GM21381 (cell line): ENCODE measurements around the gene INTS13.
"Not testable (repeated sequence)": the region's sequence is repeated elsewhere in the genome, so short reads cannot be mapped to it uniquely, and the experiment has no call there.

ENCODE experiments used
- ATAC-seq: cut with Tn5 transposase; IDR thresholded peaks from one replicate; pipeline ENCODE4 v1.9.1; 2021; ENCODE audit warnings: mild to moderate bottlenecking, moderate library complexity; ENCODE audit not compliant: unreplicated experiment

INTS13 gene, protein sequence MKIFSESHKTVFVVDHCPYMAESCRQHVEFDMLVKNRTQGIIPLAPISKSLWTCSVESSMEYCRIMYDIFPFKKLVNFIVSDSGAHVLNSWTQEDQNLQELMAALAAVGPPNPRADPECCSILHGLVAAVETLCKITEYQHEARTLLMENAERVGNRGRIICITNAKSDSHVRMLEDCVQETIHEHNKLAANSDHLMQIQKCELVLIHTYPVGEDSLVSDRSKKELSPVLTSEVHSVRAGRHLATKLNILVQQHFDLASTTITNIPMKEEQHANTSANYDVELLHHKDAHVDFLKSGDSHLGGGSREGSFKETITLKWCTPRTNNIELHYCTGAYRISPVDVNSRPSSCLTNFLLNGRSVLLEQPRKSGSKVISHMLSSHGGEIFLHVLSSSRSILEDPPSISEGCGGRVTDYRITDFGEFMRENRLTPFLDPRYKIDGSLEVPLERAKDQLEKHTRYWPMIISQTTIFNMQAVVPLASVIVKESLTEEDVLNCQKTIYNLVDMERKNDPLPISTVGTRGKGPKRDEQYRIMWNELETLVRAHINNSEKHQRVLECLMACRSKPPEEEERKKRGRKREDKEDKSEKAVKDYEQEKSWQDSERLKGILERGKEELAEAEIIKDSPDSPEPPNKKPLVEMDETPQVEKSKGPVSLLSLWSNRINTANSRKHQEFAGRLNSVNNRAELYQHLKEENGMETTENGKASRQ

DNA sequence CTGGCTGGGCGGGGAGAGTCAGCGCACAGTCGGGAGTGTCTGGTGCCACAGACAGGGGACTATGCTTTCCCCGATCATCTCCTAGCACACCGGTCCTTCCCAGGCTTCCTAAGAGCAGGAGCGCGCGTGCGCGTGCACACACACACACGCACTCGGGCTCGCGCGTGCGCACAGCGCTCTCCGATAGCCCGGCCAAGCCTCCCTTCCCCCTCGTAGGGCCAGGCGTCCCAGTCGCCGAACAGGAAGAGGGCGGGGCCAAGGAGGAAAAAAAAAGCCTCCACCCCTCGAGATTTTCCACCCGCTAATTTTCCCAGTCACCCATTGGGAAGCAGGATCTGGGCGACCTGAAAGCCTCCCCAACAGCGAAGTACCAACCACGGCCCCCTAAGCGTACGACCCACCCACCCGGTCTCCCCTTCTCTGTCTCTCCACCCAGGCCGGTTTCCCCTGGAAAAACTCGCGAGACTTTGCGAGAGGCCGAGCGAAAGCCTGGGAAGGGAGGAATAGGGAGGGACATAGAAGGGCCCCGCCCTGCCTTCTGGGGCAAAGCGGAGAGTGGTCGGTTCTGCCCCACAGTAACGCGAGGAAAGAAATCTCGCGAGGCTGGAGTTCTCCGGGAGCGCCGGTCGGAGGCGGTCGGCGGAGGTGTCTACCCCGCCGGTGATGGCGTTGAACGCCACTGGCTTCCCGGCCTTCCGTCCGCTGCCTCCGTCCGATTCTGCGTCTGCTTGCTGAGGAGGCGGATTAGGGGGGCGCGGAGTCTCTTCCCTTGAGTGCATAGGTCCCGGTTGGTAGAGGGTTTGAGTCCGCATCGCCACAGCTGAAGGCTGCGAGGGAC, at the start of gene INTS13, which contains the start of gene FGFR1OP2:
INTS13 (minus strand) TSS at position 119 of the 838 bp plus-strand sequence. CDS start 1,178 bp downstream, outside the sequence.
FGFR1OP2 (plus strand) TSS at position 608 of the 838 bp plus-strand sequence. CDS start 15,689 bp downstream, outside the sequence.
- ATAC-seq = peak; percentile 84

DNA sequence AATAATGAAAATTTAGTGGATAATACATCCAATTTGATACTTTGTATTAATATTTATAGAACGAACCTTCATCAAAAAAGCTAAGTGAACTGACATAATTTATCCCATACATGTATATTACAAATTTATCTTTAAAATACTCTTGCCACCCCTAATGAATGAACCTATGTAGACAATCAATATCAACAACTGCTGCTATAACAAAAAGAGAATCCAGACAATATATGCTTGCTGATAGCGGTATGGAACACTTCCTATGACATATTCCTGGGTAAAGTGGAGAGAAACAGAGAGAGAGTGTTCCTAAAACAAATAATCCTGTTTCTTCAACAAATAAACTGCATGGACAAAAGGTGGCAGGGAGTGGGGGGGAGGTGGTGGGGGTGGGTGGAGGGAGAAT, 45.1 kb upstream of the INTS13 start:
- ATAC-seq = no peak

DNA sequence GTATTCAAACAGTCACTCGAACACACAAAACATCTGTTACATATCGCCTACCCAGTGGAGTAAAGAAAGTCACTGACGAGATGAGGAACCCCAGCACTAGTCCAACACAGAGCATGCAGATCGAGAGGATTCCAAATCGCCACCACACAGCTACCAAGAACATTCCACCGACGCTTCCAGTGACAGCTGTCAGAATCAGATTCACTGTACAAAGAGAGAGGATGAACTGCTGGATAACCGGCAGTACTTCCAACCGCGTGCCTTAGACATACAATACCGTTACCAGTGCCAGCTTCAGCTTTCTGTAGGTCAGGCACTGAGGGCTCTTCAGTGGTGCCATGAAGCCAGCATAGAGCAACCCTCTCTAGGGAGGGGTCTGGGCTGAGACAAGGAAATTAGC, 42.0 kb upstream of the INTS13 start:
- no peak for ATAC-seq

DNA sequence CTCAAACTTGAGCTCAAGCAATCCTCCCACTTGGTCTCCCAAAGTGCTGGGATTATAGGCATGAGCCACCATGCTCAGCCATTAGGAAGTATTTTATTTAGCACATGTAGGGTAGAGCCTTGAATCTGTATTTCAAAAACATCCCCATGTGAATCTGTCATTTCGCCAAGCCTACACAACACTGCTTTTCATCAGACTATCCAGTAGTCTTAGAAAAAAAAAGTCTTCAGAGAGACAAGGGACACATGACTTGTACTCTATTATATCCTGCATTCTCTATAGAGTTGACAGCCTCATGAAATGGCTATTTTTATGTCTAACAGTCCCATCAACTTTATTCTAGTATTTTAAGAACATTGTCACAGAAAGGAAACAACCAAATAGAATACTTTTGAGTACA, 41.0 kb upstream of the INTS13 start:
- ATAC-seq = no peak

DNA sequence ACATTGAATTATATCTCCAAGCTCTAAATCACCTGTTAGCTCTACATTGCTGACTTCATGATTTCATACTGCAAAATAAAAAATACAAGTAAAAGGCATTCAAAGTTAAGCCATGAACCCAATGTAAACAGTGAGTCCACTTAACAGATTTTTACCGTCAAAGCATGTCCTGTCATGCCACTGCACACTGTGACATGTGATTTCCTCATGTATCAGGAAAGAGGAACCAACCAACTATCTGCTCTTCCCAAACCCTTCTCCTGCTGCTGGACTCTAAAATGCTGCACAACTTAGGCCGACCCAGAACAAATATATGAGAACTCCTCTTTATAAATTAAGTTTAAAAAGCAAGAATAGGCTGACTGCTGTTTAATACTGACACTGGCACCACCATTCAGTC, 38.9 kb upstream of the INTS13 start:
- ATAC-seq = no peak

DNA sequence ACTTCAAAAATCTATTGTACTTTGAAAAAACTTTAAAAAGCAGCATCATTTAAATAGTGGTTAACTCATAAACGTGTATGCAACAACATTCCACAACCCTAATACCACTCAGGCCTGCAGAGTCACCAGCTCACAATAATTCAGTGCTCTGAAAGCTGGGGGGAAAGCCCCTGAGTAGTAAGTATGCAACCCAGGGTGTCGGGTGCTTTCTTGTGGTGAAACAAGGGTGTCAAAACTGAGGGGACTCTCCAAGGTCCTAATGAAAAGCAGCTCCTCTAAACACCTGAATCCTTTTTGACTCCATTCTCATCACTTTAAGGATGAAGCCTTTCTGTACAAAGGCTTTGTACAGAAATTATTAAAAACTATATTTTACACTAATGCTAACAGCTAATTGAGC, 34.2 kb upstream of the INTS13 start:
- ATAC-seq = peak; percentile 90

DNA sequence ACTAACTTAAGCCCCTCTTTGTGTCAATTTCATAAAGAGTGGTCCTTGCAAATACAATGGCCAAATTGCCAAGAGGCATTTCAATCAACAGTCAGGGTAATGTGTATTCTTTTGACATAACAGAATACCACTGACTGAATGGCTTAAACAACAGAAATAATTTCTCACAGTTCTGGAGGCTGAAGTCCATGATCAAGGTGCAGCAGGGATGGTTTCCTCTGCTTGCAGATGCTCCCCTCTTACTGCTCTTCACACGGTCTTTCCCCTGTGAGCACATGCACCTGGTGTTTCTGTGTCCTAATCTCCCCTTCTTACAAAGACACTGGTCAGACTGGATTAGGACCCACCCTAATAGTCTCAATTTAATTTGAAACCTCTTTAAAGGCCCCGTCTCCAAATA, 32.4 kb upstream of the INTS13 start:
- ATAC-seq = no peak

DNA sequence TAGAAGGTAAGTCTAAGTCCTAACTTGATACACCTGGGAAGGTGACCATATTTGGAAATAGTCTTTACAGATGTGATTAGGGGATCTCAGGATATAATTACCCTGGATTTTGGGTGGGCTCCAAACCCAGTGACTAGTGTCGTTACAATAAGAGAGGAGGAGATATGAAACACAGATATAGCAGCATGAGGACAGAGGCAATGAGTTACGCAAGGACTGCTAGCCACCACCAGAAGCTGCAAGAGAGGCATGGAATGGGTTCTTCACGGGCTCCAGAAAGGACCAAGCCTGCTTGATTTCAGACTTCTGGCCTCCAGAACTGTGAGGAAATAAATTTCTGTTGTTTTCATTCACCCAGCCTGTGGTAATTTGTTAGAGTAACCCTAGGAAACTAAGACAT, 29.1 kb upstream of the INTS13 start:
- no peak for ATAC-seq

DNA sequence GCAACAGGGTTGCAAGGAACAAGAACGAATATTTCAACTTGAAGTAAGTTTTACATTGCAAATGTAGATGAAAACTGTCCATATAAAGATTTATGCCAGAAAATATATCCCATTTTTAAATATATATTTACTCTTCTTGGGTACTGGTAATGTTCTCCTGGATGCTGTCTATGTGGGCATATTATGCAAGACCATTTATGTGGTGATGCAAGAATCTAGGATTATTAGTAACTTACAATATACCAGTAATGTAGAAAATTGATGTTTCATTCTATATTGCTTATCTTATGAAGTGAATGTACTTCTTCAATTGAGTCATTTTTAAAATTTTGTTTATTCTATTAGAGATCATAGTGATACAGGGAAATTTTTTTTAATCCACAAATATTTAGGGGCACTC, 25.6 kb upstream of the INTS13 start:
- ATAC-seq = no peak

DNA sequence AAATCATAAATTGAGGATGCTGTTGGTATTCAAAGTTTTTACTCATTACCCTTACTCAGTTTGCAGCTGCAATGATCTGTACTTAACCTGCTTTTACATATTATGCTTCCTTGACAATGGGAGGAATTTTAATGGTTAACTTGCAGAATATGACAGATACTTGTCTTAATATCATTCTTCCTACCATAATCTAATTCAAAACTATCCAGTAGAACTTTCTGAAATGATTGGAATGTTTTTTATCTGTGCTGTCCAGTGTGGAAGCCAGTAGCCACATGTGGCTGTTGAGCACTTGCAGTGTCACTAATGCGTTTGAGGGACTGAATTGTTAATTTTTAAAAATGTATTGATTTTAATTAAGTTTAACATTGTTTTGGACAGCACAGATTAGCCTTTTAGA, 24.0 kb upstream of the INTS13 start:
- no peak for ATAC-seq

DNA sequence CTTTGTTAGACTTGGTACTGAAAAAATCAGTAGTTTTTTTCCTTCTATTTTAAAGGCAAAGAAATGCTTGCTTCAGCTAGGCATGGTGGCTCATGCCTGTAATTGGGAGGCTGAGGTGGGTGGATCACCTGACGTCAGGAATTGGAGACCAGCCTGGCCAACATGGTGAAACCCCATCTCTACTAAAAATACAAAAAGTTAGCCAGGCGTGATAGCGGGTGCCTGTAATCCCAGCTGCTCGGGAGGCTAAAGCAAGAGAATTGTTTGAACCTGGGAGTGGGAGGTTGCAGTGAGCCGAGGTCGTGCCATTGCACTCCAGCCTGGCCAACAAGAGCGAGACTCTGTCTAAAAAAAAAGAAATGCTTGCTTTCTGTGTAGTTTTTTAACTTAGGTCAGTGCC, 23.6 kb upstream of the INTS13 start:
- not testable (repeated sequence) for ATAC-seq

DNA sequence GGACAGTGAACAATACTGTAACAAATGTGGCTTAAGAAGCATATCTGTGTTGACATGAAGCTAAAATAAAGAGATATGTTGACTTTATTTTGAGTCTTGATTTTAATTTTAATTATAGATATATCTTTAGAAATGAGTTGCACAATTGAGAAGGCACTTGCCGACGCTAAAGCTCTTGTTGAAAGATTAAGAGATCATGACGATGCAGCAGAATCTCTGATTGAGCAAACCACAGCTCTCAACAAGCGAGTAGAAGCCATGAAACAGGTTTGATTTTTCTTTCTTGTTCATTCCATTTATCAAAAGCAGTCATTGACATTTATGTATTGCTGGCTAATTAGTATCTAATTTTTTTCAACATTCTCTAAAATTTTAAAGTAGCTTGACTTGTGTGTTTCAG, 16.2 kb upstream of the INTS13 start:
- ATAC-seq = no peak

DNA sequence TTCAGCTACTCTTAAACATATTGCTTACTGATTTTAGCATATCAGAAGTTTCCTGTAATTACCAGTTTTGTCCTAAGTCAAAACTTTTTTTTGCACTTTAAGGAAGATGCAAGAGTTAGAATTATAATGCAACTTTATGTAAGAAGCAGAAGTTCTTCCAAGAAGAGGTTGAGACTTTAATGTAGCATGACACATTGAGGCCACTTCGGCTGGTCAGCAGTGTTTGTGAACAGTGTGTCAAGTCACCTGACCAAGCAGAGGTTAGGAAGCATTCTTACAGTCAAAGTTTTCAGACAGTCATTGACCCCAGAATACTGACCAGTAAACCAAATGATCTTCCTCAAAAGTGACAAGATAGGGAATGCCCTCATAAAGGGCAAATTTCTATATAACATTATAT, 15.7 kb upstream of the INTS13 start:
- ATAC-seq = no peak

DNA sequence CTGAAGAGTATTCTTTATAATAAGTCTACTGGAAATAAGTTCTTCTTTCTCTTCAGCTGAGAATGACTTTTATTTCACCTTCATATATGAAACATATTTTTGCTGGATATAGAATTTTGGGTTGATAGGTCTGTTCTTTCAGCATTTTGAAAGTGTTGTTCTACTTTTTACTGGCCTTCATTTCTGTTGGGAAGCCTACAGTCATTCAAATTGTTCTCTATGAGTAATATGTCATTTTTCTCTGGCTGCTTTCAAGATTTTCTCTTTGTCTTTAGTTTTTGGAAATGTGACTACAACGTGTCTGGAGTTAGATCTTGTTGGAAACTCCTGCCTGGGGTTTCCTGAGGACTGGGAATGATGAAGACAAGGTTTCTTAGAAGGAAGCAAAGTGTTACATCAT, 10.5 kb upstream of the INTS13 start:
- no peak for ATAC-seq

DNA sequence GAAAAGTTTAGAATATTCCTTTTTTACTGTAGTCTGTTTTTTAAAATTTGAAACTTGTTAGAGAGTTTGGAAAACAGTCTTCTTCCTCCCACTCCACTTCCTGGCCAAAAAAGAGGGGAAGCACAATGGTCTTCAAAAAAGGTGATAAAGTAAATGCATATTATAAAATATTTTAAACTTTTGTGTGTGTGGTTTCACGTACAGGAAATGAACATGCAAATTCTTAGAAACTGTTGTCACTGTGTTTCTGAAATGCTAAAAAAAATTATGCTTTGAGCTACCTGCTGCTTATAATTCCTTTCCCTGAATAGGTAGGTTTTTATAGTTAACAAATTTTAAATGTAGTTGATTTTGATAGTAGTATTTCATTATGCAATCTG, 3.4 kb upstream of the INTS13 start:
- no peak for ATAC-seq

DNA sequence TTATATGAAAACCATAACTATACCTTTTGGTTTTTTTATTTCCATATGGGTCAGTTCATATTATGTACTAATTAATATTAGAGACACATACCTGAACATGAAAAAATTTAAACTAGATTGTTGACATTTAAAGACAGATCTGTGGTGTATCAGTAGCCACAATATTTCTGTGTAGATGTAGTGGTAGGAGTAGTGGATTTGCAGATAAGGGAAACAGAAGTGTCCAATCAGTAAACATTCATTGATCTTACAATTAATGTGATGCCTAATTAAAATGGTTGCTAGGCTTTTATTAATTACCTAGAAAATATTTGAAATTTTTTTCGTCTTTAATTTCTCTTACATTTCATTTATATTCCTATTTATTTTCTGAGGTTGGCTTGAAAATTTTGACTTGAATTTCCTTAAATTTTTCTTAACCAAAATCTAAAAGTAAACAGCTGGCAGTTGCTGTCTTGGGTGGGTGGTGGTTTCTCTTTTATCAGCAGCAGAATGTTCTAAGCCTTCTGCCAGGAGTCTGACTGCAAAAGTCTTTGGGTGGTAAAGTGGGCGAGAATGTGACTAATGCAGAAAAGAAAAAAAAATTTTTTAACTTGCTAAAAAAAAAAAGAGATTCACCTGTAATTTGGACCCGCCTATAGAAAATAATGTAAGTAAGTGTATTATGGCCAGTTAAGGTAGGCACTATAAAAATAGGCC, 2.9 kb upstream of the INTS13 start:
- ATAC-seq = no peak

DNA sequence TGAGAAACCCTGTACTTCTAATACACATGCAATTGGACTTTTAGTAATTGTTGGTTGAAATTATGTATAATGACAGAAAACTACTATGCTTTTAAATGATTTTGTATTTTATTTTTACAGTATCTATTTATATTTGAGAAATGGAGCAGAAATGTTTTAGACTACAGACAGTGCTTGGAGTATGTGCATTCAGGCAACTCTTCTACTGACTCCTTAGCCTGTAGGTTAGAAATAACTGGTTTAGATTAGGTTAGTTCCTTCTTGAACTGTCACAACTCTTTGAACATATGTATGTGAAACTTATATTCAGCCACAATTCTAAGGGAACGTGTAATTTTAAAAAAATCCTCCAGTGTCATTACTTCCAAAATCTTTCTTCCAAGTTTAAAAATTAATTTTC, 2.2 kb upstream of the INTS13 start:
- no peak for ATAC-seq

DNA sequence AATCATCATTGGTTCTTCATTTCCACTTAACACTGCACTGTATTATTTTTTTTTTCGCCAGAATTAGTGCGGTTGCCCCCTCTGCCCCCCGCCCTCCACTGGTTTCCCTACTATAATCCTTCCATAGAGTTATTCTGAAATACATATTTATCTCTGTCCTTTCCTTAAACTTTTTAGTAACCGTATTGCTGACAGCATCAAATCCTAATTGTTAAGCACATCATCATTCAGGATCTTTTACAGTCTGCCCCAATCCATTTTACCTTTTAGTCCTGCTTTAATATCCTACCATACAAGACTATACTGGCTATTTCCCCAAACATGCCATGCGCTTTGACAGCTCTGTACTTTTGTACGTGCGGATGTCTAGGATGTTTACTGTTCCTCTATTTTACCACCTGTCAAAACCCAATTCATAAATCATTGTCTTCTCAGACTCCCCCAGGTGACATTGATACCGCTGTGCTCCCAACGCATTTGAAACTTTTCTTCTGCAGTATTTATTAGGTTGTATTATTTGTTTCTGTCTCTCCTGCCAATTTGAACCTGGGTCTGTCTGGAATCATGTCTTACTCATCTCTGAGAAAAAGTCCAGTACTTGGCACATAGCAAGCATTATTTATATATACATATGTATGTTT, 1.5 kb upstream of the INTS13 start:
- ATAC-seq = no peak

DNA sequence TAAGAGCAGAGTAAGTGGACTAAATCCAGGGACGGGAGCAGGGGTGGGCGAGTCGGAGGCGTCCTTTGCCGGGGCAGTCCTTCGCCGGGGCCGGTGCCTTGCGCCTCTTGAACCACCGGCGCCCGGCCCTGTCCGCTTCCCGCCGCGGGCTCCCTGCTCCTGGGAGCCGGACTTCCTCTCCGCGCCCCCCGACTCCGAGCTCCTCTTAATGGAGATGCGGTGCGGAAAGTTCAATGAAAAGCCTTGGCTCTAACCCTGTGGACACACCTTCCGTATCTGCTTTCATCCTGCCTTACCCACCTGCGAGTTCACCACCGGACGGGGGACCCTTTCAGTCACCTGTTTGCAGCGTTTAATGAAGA, 901 bp upstream of the INTS13 start:
- ATAC-seq = no peak

DNA sequence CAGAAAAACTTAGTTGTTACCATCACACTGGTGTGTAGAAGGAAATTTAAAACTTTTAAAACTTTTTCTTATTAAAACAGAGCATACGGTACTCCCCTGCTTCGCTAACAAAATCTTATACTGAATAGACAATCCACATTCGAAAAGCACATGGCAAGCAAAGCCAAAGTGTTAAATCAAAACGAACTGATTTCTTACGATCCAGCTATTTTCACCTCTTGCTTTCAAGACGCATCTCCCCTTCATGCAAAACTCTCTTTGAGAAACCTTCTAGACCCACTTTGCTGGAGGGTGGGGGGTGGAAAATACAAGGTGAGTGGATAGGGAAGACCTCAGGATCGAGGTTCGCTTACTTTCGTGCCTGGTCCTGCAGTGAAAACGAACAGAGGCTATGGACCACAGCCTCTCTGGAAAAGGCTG, 328 bp downstream of the INTS13 start:
- ATAC-seq = no peak
